Activated T-helper 2 cell treated with anti-CD3 and anti-CD28 coated beads, Interferon-gamma antibody, Interleukin-2, Interleukin-4, amounts not matched to agents 10 μg/mL and 5 μg/mL and 100 μg/mL, durations not matched to agents 14 hours and 24 hours and 36 hours (primary cell): ENCODE data around the gene GPR171. TPM values are rescaled to one million over a fixed set of nuclear protein-coding genes. Genes with fewer than 3 reads are reported as not detected.
"Not testable (repeated sequence)": the region's sequence is repeated elsewhere in the genome, so short reads cannot be mapped to it uniquely, and the experiment has no call there.

ENCODE experiments used
- DNase-seq: peaks from one replicate; pipeline ENCODE4 v3.0.0; 2021; ENCODE audit warnings: low spot score
- H3K27ac Mint-ChIP-seq: one replicate; pipeline ENCODE4 v1.8.0; 2021; ENCODE audit warnings: mixed read lengths
- H3K27me3 Mint-ChIP-seq: one replicate; pipeline ENCODE4 v1.8.0; 2021; ENCODE audit warnings: low read depth, mixed read lengths
- H3K36me3 Mint-ChIP-seq: one replicate; pipeline ENCODE4 v1.8.0; 2021; ENCODE audit warnings: low read depth, mixed read lengths
- H3K4me1 Mint-ChIP-seq: one replicate; pipeline ENCODE4 v1.8.0; 2021; ENCODE audit warnings: low read depth, mixed read lengths
- H3K4me3 Mint-ChIP-seq: one replicate; pipeline ENCODE4 v1.8.0; 2021; ENCODE audit warnings: low read depth, mild to moderate bottlenecking, moderate library complexity, mixed read lengths
- H3K9me3 Mint-ChIP-seq: one replicate; pipeline ENCODE4 v1.8.0; 2021; ENCODE audit warnings: mixed read lengths
- intact Hi-C: fragments of 100-400 bp; cut with micrococcal nuclease; formaldehyde crosslinking; loops from one replicate; pipeline ENCODE4 v1.15.1; 2023
- total RNA-seq: library from RNA; stranded (reverse); gene quantifications from 2 replicates; pipeline ENCODE4 v1.2.3, GENCODE V29; 2022

Gene GPR171, protein sequence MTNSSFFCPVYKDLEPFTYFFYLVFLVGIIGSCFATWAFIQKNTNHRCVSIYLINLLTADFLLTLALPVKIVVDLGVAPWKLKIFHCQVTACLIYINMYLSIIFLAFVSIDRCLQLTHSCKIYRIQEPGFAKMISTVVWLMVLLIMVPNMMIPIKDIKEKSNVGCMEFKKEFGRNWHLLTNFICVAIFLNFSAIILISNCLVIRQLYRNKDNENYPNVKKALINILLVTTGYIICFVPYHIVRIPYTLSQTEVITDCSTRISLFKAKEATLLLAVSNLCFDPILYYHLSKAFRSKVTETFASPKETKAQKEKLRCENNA
- 232 TPM in 2 replicates for total RNA-seq

DNA sequence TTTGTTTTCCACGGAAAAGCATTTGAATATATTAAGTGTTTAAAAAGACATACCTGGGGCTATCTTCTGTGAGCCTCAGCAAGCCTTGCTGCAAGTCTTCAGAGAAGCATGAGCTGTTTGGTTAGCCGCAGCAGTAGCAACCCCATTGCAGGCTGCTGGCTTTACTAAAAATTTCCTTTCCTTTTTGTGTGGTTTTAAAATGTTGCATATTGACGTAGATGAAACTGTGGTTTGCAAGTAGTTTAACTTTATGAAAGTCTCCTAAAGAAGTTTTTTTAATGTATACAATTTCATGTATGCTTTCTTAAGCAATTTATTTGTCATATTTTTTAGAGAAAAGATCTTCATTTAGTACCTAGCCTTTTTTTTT, at the start of gene GPR171:
GPR171 (minus strand) TSS at position 166 of the 370 bp plus-strand sequence. CDS start 3,830 bp downstream, outside the sequence.
- Mint-ChIP-seq H3K4me3 (peak within 1 kb of the TSS; percentile 91), H3K9me3 (no peaks in the 10 kb centered on the region), H3K4me1 (peaks cover 52% of the 10 kb centered on the region), H3K27me3 (no peaks in the 10 kb centered on the region), H3K36me3 (peaks cover 51% of the 10 kb centered on the region), H3K27ac (peak within 1 kb of the TSS; percentile 95)
- intact Hi-C loops, result loop anchor here (1.0 to 10.0 kb wide), 8 partner anchors 12 to 1962 kb away; partner anchors contain the start of gene RAP2B
- DNase-seq, result peak; percentile 70

DNA sequence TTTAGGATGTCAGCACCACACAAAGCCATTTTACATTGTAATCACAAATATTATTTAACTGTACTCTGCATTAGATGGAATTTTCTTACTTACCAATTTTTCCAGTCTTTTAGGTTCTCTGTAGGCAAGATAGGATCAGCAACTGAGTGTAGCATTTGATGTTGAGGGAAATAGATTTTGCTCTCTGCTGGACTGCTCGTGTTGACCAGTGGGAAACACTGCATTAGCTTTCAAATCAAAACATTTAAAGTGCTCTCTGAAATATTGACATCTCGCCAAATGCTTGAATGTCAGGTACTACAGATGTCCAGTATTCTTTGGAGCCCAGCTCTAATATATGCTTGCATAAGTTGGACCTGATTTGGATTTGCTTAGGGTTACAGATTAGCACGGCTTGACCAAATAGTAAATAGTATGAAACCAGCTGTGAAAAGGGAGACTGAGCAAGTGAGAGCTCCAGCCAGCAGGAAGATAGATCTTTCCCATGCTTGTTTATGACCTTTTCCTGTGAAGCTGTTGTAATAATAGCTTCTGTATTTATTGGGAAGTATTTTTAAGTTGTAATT, 45.8 kb upstream of the GPR171 start:
- H3K4me1 Mint-ChIP-seq, result peaks cover 3% of the 10 kb centered on the region
- DNase-seq, result no peak
- intact Hi-C loops, result no loop called here
- no peaks in the 10 kb centered on the region for H3K9me3 Mint-ChIP-seq
- no peak overlapping the region for H3K4me3 Mint-ChIP-seq
- no peak overlapping the region for H3K27ac Mint-ChIP-seq
- H3K36me3 Mint-ChIP-seq, result no peaks in the 10 kb centered on the region
- H3K27me3 Mint-ChIP-seq, result peaks cover 27% of the 10 kb centered on the region

DNA sequence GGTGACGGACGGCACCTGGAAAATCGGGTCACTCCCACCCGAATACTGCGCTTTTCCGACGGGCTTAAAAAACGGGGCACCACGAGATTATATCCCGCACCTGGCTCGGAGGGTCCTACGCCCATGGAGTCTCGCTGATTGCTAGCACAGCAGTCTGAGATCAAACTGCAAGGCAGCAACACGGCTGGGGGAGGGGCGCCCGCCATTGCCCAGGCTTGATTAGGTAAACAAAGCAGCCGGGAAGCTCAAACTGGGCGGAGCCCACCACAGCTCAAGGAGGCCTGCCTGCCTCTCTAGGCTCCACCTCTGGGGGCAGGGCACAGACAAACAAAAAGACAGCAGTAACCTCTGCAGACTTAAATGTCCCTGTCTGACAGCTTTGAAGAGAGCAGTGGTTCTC, 39.0 kb upstream of the GPR171 start:
- DNase-seq, H3K4me1 Mint-ChIP-seq, intact Hi-C loops, H3K27me3 Mint-ChIP-seq, H3K4me3 Mint-ChIP-seq, H3K36me3 Mint-ChIP-seq, H3K9me3 Mint-ChIP-seq, H3K27ac Mint-ChIP-seq: not testable (repeated sequence)

DNA sequence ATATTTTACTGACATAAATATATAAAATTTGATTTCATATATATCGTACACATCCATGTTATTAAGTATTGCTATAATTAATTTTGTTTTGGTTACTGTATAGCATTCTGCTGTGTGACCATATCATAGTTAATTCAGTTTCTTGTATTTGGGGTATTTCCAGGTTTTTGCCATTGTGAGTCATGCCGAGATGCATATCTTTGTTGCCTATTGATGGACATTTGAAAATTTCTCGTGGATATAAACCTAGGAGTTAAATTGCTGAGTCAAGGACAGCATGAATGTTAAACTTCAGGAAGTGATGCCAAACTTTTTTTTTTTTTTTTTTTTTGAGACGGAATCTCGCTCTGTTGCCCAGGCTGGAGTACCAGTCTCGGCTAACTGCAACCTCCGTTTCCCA, 33.7 kb upstream of the GPR171 start:
- Mint-ChIP-seq H3K27ac (no peak overlapping the region), H3K27me3 (peaks cover 1% of the 10 kb centered on the region), H3K4me1 (peaks cover 8% of the 10 kb centered on the region), H3K9me3 (no peaks in the 10 kb centered on the region), H3K4me3 (no peak overlapping the region), H3K36me3 (no peaks in the 10 kb centered on the region)
- DNase-seq, result no peak
- intact Hi-C loops, result no loop called here

DNA sequence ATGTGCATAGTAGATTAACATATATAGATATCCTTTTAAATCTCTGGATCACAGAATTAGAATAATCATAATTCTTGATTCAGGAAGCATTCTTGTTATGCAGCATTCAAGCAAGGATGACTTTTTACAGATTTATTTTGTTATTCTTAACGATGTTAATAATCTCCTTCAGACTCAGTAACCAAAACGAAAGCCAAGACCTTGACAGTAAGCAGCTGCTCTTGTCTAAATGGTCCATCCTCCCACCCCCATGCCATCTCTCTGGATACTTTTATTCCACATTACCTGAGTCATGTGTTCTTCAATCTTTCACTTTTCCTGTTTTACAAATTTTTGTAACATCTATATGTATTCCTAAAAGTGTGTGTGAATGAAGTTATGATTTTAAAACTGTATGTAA, 33.3 kb upstream of the GPR171 start:
- Mint-ChIP-seq H3K4me1 (peaks cover 9% of the 10 kb centered on the region), H3K27ac (no peak overlapping the region), H3K27me3 (peaks cover 1% of the 10 kb centered on the region), H3K9me3 (no peaks in the 10 kb centered on the region), H3K4me3 (no peak overlapping the region), H3K36me3 (no peaks in the 10 kb centered on the region)
- no peak for DNase-seq
- intact Hi-C loops, result no loop called here

DNA sequence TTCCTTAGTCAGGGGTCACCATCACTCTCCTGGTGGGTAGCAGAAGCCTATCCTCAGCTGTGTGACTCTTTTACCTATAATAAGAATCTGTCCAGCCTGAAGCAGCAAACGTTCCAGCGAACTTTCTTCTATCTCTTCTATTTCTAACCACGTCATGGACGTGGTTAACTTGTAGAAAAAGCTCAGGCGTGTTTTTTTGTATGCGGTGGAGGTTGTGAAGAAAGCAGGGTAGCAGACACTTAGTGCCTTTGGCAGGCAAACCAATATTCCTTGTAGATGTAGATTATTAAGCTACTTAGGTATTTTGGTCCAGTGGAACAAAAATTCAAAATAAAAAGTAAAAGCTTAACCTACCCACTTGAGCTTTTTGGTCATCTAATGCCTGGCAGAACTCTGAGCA, 31.8 kb upstream of the GPR171 start:
- Mint-ChIP-seq H3K4me3 (no peak overlapping the region), H3K27ac (no peak overlapping the region), H3K9me3 (no peaks in the 10 kb centered on the region), H3K27me3 (peaks cover 1% of the 10 kb centered on the region), H3K4me1 (peaks cover 16% of the 10 kb centered on the region), H3K36me3 (no peaks in the 10 kb centered on the region)
- intact Hi-C loops, result no loop called here
- no peak for DNase-seq

DNA sequence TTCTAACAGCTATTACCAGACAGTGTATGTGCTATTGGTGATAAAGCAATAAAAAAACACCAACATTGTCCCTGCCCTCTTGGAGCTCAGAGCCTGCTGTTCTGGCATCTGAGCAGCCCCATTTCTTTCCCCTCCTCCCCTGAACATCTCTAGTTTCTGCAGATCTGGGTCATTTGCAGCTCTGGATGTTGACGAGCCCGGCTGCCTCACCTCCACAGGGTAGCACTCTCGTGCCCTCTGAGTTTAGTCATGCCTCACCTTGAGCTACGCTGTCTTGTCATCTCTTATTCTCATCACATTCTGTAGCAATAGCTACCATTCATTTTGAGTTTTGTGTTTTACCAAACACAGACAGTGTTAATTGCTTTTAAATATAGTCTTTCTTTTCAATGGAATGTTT, 30.0 kb upstream of the GPR171 start:
- Mint-ChIP-seq H3K36me3 (no peaks in the 10 kb centered on the region), H3K27ac (no peak overlapping the region), H3K9me3 (no peaks in the 10 kb centered on the region), H3K4me3 (no peak overlapping the region), H3K27me3 (peaks cover 1% of the 10 kb centered on the region), H3K4me1 (peaks cover 25% of the 10 kb centered on the region)
- DNase-seq, result no peak
- intact Hi-C loops, result no loop called here

DNA sequence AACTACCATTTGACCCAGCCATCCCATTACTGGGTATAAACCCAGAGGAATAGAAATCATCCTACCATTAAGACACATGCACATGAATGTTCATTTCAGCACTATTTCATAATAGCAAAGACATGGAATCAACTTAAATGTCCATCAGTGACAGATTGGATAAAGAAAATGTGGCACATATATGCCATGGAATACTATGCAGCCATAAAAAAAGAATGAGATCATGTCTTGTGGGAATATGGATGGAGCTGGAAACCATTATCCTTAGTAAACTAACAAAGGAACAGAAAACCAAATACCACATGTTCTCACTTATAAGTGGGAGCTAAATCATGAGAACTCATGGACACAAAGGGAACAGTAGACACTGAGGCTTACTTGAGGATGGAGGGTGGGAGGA, 29.4 kb upstream of the GPR171 start:
- H3K4me3 Mint-ChIP-seq, H3K27me3 Mint-ChIP-seq, DNase-seq, intact Hi-C loops, H3K27ac Mint-ChIP-seq, H3K36me3 Mint-ChIP-seq, H3K9me3 Mint-ChIP-seq: not testable (repeated sequence)
- peaks cover 31% of the 10 kb centered on the region for H3K4me1 Mint-ChIP-seq

DNA sequence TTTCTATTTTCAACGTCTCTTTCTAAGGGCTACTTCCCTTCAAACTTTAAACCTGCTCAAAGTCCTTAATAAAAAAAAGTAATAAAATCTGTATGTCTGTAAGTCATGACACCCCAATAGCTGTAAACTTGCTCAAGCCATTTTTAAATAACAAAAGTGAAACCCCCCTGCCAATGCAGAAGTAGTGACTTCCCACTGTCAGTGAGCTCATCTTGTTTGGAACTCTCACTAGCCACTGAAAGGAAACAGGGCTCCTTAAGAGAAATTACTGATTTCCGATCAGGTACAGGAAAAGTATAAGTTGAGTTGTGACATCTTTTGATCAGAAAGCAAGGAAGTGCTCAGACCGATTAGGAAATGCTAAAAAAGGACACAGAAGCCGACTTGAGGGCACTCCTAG, 27.6 kb upstream of the GPR171 start:
- no peaks in the 10 kb centered on the region for H3K36me3 Mint-ChIP-seq
- DNase-seq, result no peak
- H3K9me3 Mint-ChIP-seq, result no peaks in the 10 kb centered on the region
- peaks cover 1% of the 10 kb centered on the region for H3K27me3 Mint-ChIP-seq
- intact Hi-C loops, result no loop called here
- H3K27ac Mint-ChIP-seq, result no peak overlapping the region
- H3K4me1 Mint-ChIP-seq, result peaks cover 48% of the 10 kb centered on the region
- no peak overlapping the region for H3K4me3 Mint-ChIP-seq

DNA sequence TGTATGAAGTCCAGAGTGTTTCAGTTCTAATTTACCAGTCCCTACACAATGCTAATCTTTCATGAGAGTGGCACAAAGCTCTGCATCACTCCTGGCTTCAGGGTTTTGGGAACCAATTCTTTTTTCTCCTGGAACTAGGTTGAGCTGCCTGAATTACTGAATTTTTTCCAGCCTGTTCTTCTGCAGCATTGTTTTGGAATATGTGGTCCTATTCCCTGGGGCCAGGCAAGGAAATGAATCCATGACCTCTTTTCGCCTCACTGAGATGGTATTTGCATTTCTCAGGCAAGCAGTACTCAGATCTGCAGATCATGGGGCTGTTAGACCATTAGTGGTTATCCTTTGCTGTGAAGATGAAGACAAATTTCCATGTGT, 25.6 kb upstream of the GPR171 start:
- H3K4me1 Mint-ChIP-seq, result peaks cover 59% of the 10 kb centered on the region
- no peak overlapping the region for H3K4me3 Mint-ChIP-seq
- intact Hi-C loops, result loop anchor here (5.0 kb wide), 4 partner anchors 36 to 689 kb away; partner anchors contain the start of genes MED12L and P2RY13
- no peaks in the 10 kb centered on the region for H3K36me3 Mint-ChIP-seq
- peak overlapping the region; percentile 83 for H3K27ac Mint-ChIP-seq
- H3K9me3 Mint-ChIP-seq, result no peaks in the 10 kb centered on the region
- no peak for DNase-seq
- peaks cover under 1% of the 10 kb centered on the region for H3K27me3 Mint-ChIP-seq

DNA sequence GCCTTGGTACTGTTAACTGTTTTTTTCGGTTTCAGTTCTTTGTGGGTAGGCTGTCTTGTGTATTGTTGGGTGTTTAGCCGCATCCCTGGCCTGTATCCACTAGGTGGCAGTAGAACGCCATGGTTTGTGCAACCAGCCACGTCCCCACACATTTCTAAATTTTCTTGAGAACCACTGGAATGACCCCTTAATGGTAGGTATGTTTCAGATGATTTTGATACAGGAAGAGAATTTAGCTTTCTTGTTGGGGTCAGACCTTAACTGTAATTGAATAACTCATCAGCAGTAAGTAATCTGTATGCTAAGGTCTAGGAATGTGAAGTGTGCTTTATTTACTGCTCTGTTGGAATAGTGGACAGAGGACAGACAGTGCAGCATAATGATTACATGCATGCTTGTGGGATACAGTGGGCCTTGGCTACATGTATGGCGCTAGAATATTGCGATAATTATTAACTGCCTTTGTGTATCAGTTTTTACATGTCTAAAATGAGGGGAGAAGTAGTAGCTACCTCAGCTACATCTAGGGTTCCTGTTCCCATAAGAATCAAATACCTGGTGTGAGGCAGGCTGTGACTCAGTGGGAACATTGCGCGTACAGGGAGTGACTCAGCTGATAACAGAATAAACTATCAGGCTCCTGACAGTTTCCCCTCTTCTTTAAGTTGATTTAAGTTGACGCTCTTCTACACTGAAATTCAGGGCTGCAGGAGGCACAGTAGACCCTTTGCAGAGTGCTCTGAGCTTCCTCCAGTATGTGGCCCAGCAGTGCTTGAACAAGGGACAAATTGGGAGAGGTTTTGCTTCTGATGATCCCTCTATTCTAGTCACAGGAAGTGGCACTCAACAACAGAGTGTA, 25.0 kb upstream of the GPR171 start:
- Mint-ChIP-seq H3K27ac (peak overlapping the region; percentile 83), H3K4me1 (peaks cover 59% of the 10 kb centered on the region), H3K27me3 (no peaks in the 10 kb centered on the region), H3K4me3 (no peak overlapping the region), H3K9me3 (peaks cover under 1% of the 10 kb centered on the region), H3K36me3 (no peaks in the 10 kb centered on the region)
- DNase-seq, result peak; percentile 71
- intact Hi-C loops, result loop anchor here (1.0 to 5.0 kb wide), 9 partner anchors 19 to 689 kb away; partner anchors contain the start of genes MED12L, P2RY13 and P2RY14

DNA sequence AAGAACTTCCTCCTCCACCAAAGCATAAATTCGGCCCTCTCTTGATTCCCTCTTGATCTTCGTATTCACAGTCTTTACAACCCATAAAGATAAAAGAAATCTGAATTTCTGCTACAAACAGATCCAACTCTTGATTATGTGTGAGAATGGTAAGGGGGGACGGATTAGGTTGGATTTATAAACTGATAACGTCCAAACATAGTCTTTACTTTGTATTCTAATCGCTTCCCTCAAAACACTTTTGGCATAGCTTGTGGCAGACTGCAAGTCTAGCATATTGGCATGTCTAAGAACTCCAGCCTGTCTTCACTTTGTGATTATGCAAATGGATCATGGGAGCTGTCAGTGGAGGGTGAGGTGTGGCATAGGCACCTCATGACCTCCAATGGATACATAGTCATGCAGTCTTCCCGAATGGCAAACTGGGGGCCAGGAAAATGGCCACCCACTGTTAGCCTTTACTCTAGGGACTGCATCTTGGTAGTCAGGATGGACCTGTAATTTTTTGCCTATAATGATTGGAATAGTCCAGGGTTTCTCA, 24.3 kb upstream of the GPR171 start:
- Mint-ChIP-seq H3K4me1 (peaks cover 59% of the 10 kb centered on the region), H3K36me3 (peaks cover 7% of the 10 kb centered on the region), H3K27ac (peak overlapping the region; percentile 58), H3K4me3 (no peak overlapping the region), H3K9me3 (peaks cover 8% of the 10 kb centered on the region), H3K27me3 (no peaks in the 10 kb centered on the region)
- intact Hi-C loops, result loop anchor here (1.0 to 5.0 kb wide), 9 partner anchors 18 to 690 kb away; partner anchors contain the start of genes MED12L, P2RY13 and P2RY14
- DNase-seq, result no peak
